ENCODE data around the gene COL5A2.

DNA sequence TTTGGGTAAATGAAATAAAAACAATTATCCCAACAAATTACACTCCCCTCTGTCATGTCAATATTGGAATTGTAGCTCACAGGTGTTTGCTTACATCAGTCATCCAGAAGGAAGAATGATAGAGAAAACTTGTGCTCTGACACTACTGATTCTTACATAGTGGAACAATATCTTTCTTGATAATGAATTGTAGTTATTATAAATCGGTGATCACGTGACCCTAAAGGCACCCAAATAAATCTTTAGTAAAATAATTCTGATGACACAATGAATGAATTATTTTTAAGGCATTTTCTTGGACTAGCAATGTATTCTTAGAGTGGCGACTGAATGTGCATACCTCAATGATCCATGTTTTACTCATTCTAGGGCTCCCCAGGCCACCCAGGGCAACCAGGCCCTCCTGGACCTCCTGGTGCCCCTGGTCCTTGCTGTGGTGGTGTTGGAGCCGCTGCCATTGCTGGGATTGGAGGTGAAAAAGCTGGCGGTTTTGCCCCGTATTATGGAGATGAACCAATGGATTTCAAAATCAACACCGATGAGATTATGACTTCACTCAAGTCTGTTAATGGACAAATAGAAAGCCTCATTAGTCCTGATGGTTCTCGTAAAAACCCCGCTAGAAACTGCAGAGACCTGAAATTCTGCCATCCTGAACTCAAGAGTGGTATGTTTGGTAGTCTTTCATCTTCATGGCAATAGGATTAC is 170.9 kb downstream of the COL5A2 start:
- no peak for TF ChIP-seq POLR2A (IDR thresholded peaks at IDR 0.05)
- TF ChIP-seq, protein P1, sequence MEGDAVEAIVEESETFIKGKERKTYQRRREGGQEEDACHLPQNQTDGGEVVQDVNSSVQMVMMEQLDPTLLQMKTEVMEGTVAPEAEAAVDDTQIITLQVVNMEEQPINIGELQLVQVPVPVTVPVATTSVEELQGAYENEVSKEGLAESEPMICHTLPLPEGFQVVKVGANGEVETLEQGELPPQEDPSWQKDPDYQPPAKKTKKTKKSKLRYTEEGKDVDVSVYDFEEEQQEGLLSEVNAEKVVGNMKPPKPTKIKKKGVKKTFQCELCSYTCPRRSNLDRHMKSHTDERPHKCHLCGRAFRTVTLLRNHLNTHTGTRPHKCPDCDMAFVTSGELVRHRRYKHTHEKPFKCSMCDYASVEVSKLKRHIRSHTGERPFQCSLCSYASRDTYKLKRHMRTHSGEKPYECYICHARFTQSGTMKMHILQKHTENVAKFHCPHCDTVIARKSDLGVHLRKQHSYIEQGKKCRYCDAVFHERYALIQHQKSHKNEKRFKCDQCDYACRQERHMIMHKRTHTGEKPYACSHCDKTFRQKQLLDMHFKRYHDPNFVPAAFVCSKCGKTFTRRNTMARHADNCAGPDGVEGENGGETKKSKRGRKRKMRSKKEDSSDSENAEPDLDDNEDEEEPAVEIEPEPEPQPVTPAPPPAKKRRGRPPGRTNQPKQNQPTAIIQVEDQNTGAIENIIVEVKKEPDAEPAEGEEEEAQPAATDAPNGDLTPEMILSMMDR (IDR thresholded peaks at IDR 0.05): no peak
